GM21717 (cell line): ENCODE measurements around the gene ZNF234.
A peak's percentile ranks its signal among the peaks of the same experiment; 100 is the strongest.
"Not testable (repeated sequence)": the region's sequence is repeated elsewhere in the genome, so short reads cannot be mapped to it uniquely, and the experiment has no call there.

Experiments used
- ATAC-seq: cut with Tn5 transposase; IDR thresholded peaks from one replicate; pipeline ENCODE4 v1.9.1; 2021; ENCODE audit warnings: mild to moderate bottlenecking, moderate library complexity; ENCODE audit not compliant: unreplicated experiment

The ZNF234 gene

DNA sequence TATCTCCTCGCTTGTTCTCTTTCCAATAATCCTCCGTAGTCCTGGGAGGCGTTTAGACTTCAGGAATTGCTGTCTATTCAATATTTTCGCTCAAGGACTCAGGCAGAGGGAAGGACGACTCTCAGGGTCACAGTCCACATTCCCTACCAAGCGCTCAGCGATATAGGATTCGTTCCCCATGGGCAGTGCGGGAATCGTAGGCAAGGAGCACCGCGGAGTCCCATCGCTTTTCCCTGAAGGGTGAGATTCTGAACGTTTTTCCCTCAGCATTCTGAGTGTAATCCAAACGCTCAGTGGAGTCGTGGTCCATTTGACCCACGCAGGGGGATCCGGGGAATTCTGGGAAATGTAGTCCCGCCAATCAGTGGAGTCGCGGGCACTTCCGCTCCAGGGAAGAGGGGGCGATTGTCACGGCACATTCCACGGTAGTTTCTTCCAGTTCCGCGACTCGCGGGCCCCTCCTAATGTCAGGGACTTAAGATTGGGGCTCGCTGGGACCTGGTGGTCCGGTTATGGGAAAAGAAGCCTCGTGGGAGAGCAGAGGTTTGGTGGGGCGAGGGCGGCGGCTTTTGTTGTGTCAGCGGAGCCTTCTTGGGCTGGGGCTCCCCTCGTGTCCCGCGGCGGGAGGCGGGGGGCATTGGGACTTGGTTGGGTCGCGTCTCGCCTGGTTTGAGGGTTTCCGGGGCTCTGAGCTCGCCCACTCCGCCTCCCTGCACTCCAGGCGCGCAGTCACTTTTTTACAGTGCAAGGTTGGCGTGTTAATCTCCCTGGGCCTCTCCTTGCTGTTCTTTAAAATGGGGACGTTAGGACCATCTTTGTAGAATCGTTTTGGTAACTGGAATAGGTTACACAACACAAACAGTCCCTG, at the start of gene ZNF234:
Gene ZNF234 (plus strand): TSS at position 364 of the 868 bp plus-strand sequence. CDS start 3,079 bp downstream, outside the sequence.
- peak; percentile 79 for ATAC-seq

DNA sequence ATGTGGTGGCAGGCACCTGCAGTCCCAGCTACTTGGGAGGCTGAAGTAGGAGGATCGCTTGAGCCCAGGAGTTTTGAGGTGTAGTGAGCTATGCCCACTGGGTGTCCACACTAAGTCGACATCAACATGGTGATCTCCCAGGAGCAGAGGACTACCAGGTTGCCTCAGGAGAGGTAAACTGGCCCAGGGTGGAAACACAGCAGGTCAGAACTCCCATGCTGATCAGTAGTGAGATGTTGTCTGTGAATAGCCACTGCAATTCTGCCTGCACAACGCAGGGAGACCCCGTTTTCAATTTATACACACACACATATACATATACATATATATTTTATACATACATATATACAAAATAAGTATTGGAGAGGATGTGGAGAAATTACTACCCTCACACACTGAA, 49.2 kb upstream of the ZNF234 start:
- no peak for ATAC-seq

DNA sequence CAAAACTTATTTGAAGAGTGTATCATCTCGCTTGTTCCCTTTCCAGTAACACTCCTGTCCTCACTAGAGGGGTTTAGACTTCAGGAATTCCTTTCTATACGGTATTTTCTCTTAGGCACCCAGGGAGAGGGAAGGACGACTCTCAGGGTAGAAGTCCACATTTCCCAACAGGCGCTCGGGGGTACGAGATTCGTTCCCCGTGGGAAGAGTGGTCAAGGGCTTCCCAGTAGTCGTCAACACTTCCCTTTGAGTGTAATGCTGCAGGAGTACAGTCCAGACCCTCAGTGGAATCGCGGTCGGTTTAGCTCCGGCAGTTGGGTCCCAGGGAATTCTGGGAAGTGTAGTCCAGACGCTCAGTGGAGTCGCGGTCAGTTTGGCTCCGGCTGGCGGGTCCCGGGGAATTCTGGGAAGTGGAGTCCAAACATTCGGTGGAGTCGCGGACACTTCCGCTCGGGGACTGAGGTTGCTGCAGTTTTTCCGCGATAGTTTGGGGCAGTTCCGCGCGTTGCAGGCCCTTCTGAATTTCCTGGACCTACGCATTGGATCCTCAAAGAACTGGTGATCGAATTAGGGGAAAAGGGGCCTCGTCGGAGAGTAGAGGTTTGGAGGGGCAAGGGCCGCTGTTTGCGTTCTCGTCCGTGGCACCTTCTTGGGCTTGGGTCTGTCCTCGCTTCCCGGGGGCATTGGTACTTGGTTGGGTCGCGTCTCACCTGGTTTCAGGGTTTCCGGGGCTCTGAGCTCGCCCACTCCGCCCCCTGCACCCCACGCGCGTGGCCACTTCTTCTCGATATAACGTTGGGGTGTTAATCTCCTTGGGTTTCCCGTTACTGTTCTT, 47.2 kb upstream of the ZNF234 start, which contains the start of gene ZNF224:
Gene ZNF224 (plus strand): TSS at position 431 of the 835 bp plus-strand sequence. CDS start 3,513 bp downstream, outside the sequence.
- ATAC-seq, result peak; percentile 76

DNA sequence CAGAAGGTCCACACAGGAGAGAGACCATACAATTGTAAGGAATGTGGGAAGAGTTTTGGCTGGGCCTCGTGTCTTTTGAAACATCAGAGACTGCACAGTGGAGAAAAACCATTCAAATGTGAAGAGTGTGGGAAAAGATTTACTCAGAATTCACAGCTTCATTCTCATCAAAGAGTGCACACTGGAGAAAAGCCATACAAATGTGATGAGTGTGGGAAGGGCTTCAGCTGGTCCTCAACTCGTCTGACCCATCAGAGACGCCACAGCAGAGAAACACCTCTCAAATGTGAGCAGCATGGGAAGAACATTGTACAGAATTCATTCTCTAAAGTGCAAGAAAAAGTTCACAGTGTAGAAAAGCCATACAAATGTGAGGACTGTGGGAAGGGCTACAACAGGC, 33.6 kb upstream of the ZNF234 start:
- no peak for ATAC-seq

DNA sequence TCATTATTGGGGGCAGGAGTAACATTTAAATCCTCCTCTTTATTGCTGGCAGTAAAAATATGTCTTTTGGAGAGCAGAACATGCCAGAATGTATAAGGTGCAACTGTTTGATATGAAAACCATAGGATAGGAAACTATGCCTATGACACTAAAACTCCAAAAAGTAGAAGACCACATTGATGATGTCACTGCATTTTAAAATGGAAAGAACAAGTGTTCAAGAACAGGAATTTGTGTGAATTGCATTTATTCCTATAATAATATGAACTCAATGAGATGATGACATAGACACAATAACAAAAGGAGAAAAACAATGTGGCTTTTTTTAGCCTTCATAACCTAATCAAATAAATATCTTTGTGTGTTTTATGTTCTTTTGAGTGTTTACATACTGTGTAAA, 31.9 kb upstream of the ZNF234 start:
- ATAC-seq, result no peak

DNA sequence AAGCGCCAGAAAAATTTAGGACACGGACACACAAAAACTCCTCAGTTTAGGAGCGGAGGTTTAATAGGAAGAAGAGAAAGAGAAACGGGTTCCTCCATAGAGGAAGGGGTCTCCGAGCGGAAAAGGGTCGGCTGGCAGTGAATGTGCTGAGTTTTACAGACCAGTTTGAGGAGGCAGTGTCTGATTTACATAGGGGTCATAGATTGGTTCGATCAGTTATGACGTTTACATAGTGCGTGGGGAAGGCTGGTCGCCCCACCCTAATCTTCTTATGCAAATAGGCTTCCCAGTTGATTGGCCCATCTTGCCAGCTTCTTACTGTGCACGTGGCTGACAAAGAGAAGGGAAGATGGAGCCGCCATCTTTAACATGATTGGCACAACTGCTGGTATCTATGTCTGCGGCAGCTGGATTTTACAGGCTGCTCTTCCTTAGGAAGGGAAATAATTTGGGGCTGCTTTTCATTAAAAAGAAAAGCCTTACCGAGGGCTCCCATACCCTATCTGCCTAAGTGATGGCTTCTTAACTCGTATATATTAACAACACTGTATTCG, 29.4 kb upstream of the ZNF234 start:
- no peak for ATAC-seq

DNA sequence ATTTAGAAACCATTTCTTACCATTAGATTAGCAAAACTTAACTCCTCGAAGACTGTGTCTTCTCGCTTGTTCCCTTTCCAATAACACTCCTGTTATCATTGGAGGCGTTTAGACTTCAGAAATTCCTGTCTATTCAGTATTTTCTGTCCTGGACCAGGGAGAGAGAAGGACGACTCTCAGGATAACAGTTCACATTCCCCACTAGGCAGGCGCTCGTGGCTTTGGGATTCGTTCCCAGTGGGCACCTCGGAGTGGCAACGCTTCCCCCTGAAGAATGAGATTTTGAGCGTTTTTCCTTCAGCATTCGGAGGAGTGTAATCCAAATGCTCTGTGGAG, 28.6 kb upstream of the ZNF234 start:
- ATAC-seq, result no peak

DNA sequence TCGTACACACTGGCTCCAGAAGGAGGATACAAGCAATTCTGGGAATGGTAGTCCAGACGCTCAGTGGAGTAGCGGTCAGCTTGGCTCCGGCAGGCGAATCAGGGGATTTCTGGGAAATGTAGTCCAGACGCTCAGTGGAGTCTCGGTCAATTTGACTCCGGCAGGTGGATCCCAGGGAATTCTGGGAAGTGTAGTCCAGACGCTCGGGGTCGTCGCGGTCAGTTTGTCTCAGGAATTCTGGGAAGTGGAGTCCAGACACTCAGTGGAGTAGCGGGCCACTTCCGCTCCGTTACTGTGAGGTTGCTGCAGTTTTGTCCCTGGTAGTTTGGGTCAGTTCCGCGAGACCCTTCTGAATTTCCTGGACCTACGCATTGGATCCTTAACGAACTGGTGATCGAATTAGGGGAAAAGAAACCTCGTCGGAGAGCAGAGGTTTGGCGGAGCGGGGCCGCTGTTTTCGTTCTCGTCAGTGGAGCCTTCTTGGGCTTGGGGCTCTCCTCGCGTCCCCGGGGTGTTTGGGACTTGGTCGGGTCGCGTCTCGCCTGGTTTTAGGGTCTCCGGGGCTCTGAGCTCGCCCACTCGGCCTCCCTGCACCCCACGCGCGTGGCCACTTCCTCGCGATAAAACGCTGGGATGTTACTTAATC, 28.1 kb upstream of the ZNF234 start, which contains the start of gene ZNF225:
Gene ZNF225 (plus strand): TSS at position 262 of the 646 bp plus-strand sequence. CDS start 2,429 bp downstream, outside the sequence.
- peak; percentile 88 for ATAC-seq

DNA sequence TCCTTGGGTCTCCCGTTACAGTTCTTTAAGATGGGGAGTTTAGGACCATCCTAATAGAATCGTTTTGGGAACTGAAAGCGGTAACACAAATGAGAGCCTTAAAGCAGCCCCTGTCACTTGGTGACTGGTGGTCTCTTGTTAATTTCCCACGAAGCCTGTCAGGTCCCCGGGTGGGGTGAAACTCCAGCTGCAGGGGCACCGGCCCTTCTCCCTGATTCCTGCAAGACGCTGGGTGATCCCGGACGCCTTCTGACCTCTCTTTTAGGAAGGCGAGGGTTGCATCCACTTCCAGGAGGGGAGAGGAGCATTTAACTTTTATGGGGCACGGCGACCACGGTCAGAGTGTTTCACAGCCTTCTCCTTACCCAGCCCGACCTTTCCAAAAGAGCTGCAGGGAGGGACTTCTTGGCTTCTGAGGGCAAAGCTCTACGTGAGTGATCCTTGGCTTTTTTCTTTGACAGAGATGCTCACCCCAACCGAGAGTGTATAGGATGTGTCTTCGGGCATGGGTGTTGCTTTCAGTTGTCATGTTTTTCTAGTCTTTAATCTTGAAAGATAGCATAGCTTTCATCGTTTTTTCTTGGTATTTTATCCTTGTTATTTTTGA, 27.5 kb upstream of the ZNF234 start:
- ATAC-seq, result peak; percentile 17

DNA sequence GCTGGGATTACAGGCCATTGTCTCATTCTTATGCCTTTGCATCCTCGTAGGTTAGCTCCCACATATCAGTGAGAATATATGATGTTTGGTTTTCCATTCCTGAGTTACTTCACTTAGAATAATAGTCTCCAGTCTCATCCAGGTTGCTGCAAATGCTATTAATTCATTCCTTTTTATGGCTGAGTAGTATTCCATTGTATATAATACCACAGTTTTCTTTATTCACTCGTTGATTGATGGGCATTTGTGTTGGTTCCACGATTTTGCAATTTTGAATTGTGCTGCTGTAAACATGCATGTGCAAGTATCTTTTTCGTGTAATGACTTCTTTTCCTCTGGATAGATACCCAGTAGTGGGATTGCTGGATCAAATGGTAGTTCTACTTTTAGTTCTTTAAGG, 20.2 kb upstream of the ZNF234 start:
- not testable (repeated sequence) for ATAC-seq

DNA sequence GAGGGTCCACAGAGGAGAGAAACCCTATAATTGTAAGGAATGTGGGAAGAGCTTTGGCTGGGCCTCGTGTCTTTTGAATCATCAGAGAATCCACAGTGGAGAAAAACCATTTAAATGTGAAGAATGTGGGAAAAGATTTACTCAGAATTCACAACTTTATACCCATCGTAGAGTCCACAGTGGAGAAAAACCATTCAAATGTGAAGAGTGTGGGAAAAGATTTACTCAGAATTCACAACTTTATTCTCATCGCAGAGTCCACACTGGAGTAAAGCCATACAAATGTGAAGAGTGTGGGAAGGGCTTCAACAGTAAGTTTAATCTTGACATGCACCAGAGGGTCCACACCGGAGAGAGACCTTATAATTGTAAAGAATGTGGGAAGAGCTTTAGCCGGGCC, 9.4 kb upstream of the ZNF234 start:
- no peak for ATAC-seq

DNA sequence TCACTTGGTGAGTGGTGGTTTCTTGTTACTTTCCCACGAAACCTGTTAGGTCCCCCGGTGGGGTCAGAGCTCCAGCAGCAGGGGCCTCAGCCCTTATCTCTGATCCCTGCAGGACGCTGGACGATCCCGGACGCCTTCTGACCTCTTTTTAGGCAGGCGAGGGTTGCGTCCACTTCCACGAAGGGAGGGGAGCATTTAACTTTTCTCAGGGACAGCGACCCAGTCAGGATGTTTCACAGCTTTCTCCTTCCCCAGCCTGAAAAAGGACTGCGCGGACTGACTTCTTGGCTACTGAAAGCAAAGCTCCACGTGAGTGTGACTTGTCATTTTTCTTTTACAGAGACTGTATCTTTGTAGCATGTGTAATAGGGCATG, 692 bp downstream of the ZNF234 start:
- ATAC-seq, result peak; percentile 19

DNA sequence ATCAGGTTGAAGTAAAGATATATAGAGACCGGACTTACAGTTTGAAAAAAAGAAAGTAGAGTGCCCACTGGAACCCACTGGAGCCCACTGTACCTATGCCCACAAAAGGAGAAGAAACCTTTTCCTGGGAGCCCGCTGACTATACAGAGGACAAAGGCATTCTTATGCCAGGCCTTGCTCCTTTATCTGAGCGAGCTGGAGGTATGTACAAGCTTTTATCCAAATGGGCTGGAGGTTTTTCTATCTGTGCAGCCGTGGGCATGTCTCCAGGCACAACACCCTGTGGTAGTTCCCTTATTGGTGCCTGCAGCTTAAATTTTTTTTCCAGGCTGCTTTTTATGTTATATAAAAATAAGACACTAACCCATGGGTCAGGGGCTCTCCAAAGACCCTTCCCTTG, 8.4 kb downstream of the ZNF234 start:
- ATAC-seq, result no peak

DNA sequence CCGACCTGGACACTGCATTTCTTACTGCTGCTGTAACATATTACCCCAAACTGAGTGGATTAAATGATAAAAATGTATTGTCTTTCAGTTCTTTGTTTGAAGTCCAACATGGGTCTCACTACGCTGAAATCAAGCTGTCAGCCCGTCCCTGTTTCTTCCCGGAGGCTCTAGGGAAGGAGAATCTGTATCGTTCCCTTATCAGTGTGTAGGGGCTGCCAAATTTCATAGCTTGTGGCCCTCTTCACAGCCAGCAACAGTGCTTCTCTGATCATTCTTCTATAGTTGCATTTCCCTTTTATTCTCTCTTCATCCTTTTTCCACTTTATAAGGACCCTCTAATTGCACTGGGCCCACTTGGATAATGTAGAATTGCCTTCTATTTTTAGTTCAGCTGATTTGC, 10.1 kb downstream of the ZNF234 start:
- no peak for ATAC-seq

DNA sequence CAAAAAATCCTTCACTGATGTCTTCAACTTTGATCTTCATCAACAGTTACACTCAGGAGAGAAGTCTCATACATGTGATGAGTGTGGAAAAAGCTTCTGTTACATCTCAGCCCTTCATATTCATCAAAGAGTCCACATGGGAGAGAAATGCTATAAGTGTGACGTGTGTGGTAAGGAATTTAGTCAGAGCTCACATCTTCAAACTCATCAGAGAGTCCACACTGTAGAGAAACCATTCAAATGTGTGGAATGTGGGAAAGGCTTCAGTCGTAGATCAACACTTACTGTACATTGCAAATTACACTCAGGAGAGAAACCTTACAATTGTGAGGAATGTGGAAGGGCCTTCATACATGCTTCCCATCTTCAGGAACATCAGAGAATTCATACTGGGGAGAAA, 15.1 kb downstream of the ZNF234 start:
- ATAC-seq, result no peak

DNA sequence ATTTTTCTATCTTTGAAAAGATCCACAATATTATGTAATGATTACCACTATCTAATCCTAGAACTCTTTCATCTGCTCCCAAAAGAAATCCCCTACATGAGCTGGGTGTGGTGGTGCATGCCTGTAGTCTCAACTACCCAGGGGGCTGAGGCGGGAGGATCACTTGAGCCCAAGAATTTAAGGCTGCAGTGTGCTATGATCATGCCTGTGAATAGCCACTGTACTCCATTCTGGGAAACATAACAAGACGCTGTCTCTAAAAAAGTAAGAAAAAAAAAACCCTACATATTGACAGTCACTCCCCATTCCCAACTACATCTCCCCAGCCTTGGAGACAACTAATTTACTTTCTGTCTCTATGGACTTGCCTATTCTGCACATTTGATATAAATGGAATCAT, 22.4 kb downstream of the ZNF234 start:
- no peak for ATAC-seq

DNA sequence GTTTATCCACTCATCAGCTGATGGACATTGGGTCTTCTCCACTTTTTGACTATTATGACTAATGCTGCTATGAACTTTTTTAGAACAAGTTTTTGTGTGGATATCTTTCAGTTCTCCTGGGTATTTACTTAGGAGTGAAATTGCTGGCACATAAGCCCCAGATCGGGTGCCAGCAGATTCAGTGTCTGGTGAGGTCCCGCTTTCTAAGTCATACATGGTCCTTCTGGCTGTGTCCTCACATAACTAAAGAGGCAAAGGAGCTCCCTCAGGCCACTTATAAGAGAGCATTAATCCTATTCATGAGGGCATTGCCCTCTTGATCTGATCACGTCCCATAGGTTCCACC, 22.9 kb downstream of the ZNF234 start:
- ATAC-seq, result no peak

DNA sequence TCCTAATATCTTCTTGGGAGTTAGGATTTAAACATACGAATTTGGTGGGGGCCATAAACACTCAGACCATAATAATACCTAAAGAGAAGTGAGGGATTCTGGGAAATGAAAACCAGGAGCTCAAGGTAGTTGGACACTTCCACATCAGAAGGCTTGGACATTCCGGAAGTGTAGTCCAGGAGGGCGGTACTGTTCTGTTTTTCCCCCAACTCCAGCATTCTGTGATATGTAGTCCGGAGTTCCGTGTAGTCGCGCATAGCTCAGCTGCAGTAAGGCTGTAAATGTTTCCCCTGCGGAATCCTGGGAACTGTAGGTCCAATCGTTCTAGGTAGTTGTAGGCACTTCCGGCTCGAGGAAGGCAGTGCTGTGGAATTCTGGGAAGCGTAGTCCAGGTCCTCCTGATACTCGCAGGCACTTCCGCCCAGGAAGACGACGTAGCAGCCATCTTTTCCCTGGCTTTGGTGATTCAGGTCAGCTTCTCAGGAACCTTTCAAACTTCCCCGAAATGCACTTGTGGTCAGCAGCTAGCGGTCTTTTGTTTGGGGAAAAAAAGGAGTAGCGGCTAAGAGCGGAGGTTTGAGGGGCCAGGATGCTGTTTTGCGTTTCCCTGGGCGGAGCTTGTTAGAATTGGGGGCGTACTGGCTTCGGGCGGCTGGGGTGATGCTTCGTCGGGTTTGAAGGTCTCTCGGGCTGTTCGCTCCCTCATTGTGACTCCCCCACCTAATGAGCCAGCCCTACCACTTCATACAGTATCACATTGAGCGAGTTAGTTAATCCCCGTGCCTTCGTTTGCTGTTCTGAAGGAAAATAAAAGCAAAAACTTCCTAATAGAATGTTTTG, 23.5 kb downstream of the ZNF234 start, which contains the start of gene ZNF226:
Gene ZNF226 (plus strand): TSS at position 428 of the 840 bp plus-strand sequence. CDS start 4,981 bp downstream, outside the sequence.
- ATAC-seq, result peak; percentile 86

DNA sequence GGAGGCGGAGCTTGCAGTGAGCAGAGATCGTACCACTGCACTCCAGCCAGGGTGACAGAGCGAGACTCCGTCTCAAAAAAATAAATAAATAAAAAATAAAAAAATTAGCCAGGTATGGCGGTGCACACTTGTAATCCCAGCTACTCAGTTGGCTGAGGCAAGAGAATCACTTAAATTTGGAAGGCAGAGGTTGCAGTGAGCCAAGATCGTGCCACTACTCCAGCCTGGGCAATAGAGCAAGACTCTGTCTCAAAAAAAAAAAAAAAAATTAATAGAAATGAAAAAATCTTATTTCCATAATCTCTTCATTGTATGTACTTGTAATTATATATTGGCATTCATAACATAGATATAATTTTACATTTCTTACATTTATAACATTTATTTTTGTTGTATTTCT, 29.3 kb downstream of the ZNF234 start:
- ATAC-seq, result not testable (repeated sequence)

DNA sequence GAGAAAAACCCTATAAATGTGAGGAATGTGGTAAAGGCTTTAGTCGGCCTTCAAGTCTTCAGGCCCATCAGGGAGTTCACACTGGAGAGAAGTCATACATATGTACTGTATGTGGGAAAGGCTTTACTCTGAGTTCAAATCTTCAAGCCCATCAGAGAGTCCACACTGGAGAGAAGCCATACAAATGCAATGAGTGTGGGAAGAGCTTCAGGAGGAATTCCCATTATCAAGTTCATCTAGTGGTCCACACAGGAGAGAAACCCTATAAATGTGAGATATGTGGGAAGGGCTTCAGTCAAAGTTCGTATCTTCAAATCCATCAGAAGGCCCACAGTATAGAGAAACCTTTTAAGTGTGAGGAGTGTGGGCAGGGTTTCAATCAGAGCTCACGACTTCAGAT, 35.2 kb downstream of the ZNF234 start:
- ATAC-seq, result no peak
